ENCODE results near the gene CHERP.
"Not testable (repeated sequence)": the region's sequence is repeated elsewhere in the genome, so short reads cannot be mapped to it uniquely, and the experiment has no call there.

CHERP gene

DNA sequence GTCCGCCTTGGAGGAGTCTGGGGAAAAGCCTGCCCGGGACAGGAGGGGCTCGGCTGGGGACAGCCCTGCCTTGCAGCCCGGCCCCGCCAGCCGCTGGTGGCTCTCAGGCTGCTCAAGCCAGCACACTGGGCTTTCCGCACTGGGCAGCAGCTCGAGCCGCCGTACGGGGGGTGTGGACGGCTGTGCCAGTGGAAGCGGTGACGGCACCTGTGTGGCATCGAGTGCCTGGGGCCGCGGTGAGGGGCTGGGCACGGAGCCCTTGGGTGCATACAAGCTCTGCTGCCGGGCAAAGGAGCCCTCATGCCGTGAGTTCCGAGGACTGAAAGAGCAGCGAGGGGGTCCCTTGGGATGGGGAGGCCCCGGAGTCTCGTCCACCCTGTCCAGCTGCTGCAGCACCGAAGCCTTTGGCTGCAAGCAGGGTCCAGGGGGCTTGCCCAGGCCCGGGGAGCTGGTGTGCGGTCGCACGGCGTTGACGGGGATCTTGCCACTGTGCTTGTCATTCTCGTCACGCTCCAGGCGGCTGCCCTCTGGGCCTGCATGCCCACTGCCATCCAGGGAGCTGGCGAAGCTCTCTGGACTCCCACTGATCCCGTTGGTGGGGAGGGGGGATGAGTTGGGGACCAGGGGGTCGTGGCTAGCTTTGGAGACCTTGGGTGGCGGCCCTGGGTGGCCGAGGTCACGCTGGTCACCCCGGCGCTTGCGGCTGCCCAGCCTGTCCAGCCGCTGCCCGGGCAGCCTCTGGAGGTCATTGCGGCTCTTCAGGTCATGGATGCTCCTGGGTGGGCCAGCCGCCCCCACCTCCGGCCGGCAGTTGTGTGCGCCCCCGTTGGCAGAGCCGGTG lies 34.7 kb upstream of the CHERP start:
- DNase-seq, result no peak

DNA sequence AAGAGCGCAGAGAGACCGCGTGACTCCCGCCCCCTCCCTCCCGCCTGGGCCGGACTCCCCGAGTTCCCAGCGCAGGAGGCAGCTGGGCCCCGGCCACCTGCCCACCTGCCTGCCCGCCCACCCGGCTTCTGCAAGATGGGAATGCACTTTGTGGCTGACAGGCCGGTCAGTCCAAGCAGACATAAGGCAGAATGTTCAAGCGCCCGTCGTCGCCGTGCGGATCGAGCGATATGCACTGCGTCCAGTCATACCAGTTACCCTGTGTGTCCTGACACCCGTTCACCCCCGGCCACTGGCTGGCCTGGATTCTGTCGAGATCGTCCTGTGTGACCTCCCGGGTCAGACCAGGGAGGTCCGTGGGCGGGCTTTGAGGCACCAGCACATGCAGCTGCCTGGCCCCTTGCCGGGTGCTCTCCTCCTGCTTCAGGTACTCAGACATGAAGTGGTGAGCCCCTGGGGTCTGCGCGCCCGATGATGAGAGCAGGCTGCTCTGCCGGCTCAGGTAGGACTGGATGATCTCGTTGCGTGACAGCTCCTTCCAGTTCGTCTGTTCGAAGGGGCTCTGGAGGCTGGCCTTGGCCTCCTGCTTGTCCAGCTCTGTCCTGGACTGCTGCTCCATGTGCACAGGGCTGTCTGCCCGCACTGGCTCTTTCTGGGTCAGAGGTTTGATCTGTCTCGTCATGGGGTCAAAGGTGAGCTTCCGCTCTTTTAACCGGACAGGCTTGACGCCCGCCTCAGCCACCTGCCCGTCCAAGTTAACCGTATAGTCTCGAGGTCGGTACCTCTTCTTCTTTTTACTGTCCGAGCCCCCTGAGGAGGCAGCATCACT lies 33.8 kb upstream of the CHERP start:
- DNase-seq, result no peak

DNA sequence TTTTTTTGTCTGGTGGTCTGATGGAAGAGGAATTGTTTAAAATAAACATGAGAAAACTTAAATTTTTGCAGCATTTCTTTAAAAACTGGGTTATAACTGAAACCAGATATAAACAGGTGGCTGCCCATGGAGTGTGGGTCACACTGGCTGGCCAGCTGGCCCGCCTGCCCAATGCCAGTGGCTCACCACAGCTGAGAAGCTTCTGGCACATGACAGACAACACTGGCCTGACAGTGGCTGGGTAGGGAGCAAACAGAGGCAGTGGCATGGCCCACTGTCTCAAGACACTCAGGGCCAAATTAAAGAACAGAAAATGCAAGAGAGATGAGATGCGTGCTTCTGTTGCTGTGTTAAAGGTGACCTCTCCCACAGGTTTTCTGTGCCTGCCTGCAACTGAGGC lies 33.0 kb upstream of the CHERP start:
- no peak for DNase-seq

DNA sequence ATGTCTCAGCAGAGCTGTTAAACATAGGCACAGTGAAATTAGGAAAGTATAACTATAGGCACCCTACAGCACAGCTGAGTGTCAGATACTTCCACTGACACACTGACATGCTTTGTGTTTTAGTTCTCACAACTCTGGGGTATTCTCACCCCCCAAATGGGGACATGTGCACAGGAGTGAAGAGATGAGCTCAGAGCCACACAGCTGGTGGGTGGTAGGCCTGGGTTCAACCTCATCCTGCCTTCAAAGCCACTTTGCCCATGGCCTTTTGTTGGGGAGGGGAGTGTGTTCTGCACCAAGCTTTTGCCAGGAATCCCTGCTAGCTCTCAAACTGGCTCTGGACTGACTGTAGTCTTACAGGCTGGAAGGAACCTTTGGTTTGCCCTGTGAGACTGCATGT lies 31.7 kb upstream of the CHERP start:
- no peak for DNase-seq

DNA sequence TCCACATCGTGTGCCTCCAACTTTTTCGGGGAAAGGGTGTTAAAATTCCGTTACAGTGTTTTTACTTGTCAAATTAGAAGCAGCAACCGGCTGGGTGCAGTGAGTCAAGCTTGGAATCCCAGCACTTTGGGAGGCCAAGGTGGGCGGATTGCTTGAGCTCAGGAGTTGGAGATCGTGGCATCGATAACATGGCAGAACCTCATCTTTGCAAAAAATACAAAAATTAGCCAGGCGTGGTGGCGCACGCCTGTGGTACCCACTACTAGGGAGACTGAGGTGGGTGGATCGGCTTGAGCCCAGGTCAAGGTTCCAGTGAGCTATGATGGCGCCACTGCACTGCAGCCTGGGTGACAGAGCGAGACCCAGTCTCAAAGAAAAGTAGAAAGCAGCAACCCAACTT lies 31.1 kb upstream of the CHERP start:
- DNase-seq, result no peak

DNA sequence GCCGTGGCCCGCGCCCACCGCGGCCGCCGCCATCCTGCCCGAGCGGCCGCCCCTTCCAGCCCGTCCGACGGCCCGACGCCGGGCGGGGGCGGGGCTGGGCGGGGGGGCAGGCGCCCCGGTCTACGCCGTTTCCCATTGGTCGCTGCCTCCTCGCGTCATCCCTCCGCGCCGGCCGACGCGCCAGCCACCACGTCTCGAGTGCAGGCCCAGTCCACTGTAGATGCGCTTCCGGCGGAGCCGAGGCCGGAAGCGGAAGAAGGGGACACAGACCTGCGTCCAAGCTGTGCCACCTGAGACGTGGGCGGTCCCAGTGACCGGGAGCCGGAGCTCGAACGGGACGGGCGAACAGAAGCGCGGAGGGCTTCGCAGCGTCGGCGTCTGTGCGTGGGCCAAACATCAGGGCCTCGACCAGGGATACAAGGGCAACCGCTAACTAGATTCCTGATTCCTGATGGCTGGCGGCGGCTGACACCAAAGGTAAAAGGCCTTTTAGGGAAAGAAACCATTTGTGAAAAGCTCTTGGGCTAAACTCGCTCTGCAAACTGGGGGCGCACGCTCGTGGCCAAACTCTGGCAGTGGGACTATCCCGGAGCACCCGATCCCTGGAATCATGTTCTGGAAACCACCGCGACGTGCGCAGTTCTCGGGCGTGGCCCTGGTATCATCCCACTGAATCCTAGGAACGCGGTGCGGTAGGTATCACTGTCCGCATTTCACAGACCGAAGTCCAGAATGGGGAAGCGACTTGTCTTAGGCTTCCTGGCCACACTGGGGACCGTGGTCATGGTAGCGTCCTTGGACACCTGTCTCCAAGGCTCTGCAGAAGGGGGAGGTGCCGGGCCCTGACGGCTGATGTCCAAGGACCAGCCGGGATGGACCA lies 30.3 kb upstream of the CHERP start, which contains the start of gene SLC35E1:
SLC35E1 (minus strand) TSS at position 84 of the 880 bp plus-strand sequence; CDS start at position 33, 51 bp downstream.
- DNase-seq, result peak; percentile 99

DNA sequence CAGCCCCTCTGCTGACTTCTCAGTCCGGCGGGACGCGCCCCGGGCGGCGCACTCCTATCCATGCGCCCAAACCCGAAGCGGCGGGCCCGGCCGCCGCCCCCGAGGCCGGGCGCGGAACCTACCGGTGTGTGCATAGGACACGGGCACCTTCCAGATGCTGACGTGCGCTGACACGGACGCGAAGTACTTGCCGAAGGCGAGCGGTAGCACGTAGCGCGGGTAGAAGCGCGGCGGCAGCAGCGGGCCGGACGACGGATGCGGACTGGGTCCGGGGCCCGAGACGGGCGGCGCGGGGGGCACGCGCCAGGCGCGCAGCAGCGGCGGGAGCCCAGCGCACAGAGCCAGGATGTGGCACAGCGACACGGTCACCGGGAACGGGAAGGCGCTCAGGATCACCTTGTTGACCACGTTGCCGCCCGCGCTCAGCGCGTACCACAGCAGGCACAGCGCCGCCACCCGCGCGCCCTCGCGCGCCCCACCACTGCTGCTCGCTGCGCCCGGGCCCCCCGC lies 29.6 kb upstream of the CHERP start:
- peak; percentile 58 for DNase-seq

DNA sequence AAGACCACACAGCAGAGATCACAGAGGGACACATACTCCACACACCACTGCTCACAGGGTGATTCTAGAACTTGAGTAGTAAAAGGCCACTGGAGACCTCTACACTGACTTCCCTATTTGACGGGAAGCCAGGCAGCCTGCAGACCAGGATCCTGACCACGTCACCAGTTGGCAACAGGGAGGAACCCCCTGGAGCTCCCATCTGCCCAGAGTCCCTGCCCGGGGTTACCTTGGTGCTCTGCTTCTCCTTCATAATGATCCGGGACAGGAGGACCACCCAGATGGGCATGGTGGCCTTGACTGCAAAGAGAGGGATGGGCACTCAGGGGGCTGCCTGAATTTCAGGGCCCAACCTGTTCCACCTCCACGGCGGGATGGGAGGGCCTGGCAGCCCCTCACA lies 29.0 kb upstream of the CHERP start:
- DNase-seq, result peak; percentile 48

DNA sequence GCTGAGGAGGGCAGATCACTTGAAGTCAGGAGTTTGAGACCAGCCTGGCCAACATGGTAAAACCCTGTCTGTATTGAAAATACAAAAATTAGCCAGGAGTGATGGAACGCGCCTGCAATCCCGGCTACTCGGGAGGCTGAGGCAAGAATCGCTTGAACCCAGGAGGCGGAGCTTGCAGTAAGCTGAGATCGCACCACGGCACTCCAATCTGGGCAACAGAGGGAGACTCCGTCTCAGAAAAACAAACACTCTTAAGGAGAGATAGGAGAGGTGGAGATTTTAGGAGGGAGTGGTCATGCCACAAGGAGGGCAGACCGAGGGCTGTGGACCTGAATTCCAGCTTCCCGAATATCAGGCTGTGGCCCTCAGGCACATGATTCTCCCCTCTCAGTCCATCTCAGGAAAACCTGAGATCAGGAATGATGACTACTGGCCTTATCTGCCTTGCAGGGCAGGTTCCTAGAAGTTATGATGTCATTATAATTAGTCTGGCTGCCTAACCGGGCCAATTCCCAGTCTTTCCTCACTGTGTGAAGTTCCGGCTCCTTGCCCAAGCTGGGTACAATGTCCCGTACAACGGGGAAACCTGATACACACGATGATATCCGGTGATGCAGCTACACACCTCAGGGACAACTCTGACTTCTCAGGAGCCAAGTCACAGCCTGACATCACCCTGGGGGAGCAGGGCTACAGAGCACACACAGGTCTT lies 27.5 kb upstream of the CHERP start:
- no peak for DNase-seq

DNA sequence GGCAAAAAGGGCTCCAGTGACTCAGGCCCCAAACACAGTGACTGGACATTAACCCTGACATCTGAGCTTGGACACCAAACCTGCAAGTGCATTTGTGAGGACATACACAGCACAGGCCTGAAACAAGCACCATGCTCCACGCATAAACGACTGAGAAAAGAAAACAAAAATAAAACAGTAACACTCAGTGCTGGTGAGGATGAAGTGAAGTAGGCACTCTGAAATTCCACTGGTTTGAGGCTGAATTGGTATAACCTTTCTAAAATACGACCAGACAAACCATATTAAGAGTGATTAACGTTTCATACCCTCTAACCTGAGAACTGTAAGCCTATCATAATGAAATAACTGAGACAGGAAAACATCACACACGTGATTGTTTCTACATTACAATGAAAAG lies 24.5 kb upstream of the CHERP start:
- DNase-seq, result no peak

DNA sequence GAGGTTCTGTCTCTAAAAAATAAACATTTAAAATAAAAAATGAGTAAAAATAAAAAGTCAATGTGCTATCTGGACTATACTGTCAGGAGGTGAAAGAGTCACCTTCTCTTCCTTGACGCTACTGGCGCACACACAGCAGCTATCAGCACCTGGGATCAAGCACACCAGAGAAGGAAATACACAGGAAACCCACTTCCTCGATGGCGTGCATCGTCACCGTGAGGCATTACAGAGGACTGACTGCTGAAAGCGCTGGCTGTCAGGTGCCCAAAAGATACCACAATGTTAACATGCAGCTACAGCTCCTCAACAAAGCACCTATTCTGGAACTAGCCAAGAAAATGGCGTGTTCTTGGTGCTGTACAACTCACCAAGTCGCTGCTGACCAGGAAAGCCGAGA lies 23.9 kb upstream of the CHERP start:
- DNase-seq, result no peak

DNA sequence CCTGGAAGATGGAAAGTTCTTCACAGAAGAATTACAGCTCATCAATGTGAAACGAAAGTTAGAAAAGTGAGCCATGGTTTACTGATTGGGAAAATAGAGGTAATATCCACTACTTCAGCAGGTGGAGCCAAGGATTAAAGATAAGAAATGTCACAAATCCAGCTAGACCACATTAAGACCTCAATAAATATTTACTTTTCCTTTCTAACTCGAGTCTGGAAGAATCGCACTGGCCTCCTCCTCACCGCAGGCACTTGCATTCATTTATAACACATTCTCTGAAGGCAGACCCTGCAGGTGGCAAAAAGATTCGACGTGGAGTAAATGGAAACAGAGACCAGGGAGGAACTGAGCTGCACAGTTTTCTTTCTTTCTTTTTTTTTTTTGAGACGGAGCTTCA lies 22.6 kb upstream of the CHERP start:
- no peak for DNase-seq

DNA sequence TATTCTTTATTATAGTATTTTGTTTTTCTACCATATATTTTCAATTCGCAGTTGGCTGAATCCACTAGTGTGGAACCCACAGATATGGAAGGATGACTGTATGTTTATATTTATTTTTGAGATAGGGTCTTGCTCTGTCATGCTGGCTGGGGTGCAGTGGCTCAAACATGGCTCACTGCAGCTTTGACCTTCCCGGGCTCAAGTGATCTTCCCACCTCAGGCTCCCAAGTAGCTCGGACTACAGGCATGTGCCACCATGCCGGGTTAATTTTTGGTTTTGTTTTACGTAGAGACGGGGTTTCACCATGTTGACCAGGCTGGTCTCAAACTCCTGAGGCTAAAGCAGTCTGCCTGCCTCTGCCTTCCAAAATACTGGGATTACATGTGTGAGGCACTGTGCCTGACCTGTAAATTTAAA lies 20.4 kb upstream of the CHERP start:
- DNase-seq, result no peak

DNA sequence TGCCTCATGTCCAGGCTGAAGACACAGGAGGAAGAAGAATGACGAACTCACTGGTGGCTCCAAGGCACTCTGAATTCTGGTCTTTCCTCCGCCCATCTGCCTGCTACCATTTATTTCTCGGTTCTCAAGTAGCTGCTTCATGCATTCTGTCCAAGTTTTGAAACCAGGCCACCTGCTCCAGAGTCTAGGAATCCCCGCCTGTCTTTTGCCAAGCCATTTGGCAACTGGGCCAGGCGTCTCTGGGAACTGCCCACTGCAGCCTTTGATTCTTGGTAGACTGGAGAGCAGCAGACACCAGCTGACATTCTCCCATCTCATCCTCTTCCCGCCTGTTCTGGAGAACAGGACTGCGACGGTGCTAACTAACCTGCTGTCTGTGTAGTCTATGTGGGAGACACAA lies 19.1 kb upstream of the CHERP start:
- DNase-seq, result no peak

DNA sequence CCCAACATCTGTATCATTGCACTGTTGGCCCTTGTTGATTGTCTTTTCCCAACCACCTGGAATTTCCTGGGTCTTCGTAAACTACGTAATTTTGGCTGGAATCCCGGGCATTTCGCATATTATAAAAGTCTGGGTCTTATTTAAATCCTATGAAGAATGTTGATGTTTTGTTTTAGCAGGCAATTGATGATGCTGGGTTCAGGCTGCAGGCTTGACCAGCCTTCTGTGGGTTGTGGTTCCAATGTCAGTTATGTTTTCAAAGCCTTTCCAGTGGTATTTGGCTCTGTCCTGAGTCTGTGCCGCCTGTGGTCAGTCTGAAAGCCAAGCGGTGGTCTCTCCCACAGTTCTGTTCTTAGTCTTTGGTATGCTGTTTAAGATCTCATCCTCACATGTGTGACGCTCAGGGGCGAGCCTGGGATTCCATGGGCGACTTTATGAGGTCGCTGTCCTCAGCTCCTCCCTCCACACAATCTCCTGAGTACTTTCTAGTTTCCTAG lies 17.6 kb upstream of the CHERP start:
- DNase-seq, result no peak

DNA sequence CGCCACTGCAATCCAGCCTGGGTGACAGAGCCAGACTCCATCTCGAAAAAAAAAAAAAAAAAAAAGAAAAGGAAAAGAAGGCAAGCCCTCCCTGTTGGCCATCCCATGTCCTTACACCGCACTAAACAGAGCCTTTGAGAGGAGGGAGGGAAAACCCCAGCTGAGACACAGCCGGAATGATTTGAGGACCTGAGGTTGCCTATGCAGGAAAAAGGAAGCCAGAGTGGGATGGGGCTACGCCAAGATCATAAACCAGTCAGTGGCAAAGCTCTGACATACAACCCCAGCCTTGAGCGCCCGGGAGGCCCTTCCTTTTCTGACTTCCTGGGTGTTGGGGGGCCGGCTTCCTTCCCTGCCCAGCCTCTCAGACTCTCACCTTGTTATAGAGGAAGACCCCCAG lies 12.5 kb upstream of the CHERP start:
- DNase-seq, result no peak

DNA sequence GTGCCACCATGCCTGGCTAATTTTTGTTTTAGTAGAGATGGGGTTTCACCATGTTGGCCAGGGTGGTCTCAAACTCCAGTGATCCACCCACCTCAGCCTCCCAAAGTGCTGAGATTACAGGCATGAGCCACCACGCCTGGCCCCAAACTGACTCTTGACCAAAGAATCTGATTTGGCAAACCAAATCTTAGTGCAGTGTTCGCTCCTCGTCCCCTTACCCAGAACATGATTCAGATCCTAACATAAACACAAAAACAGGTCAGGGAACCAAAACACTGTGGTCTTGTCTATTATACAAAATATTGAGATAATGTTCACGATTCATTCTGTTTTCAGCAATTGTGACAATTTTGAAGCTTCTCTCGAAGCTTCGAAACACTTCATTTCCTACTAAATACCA lies 9.7 kb upstream of the CHERP start:
- not testable (repeated sequence) for DNase-seq

DNA sequence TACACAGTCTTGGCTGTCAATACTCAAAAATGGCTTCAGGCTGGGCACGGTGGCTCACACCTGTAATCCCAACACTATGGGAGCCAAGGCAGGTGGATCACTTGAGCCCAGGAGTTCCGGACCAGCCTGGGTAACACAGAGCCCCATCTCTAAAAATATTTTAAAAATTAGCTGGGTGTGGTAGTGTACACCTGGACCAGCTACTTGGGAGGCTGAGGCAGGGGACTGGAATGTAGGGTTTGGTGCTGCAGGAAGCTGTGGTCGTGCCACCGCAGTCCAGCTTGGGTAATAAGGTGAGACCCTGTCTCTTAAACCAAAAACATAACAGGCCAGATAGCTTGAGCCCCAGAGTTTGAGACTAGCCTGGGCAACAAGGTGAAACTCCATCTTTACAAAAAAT lies 6.7 kb upstream of the CHERP start:
- DNase-seq, result no peak

DNA sequence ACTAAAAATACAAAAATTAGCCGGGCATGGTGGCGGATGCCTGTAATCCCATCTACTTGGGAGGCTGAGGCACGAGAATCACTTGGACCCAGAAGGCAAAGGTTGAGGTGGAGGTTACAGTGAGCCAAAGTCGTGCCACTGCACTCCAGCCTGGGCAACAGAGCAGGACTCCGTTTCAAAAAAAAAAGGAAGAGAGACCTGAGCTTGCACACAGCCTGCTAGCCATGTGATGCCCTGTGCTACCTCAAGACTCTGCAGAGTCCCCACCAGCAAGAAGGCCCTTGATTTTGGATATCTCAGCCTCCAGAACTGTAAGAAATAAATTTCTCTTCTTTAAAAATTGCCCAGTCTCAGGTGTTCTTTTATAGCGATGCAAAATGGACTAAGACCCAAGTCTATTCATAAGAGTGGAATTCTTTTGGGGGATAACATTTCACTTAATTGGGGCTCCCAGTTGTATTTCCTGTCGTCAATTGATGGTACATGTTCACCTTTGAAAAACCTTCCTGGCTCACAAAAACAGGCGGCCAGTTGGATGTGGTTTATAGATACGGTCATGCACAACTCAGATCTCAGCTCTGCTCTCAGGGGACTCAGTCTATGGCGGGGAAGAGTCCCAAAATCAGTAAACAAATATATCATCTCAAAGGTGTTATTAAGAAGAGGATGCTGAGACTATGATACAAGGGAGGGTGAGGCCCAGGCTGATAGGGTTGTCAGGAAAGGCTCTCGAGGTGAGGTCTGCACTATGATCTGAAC lies 2.4 kb upstream of the CHERP start:
- DNase-seq, result no peak

DNA sequence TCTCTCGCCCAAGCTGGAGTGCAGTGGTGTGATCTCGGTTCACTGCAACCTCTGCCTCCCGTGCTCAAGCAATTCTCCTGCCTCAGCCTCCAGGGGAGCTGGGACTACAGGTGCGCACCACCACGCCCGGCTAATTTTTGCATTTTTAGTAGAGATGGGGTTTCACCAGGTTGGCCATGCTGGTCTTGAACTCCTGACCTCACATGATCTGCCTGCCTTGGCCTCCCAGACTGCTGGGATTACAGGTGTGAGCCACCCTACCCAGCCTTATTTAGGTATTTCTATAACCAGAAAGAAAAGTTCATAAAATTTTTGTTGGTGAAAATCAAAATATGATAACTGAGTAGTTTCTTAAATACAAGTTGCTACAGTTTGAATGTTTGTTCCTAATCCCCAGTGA lies 1.5 kb upstream of the CHERP start:
- not testable (repeated sequence) for DNase-seq

DNA sequence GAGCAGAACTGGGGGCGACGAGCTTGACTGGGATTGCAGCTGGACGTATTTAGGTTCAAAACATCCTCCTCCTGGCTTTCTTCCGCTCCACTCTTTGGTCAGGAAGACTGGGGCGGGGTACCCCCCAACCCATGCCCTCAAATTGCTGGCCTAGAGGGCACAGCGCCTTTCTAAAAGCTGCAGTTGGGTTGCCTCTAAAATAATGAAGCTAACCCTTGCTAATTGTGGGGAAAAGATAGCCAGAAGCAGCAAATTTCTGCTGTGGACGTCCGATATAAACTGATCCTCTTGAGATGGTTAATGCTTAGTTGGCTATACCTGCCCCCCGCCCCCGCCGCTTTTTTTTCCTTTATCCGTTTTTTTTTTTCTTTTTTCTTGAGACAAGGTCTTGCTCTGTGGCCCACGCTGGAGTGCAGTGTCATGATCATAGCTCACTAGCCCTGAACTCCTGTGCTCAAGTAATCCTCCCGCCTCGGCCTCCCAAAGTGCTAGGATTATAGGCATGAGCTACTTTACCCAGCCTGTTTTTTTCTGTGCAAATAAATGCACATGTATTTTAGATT lies 754 bp upstream of the CHERP start:
- DNase-seq, result peak; percentile 72

All from OCI-M1 (cell line).